ENCODE results near the gene FRMPD4. TPM values are rescaled to one million over a fixed set of nuclear protein-coding genes. Genes with fewer than 3 reads are reported as not detected.

FRMPD4 gene
- total RNA-seq, 1 donor = 1.8 TPM

- Histone ChIP-seq H2AFZ (ENCODE audit: low read length) (no peak overlapping the region), H3K27me3 (ENCODE audit: insufficient read depth, low read length) (peaks cover 3% of the 10 kb centered on the region), H3K9me3 (ENCODE audit: low read depth, low read length) (no peaks in the 10 kb centered on the region), H3K36me3 (ENCODE audit: insufficient read depth, low read length) (no peaks in the 10 kb centered on the region), H3K27ac (ENCODE audit: low read depth, low read length) (no peak overlapping the region), H3K4me1 (ENCODE audit: insufficient read depth, low read length) (no peaks in the 10 kb centered on the region), H3K4me2 (ENCODE audit: insufficient read depth, low read length) (no peak overlapping the region), H4K20me1 (ENCODE audit: insufficient read depth, low read length) (no peaks in the 10 kb centered on the region), H3K79me2 (ENCODE audit: insufficient read depth, low read length) (no peaks in the 10 kb centered on the region), H3K4me3 (ENCODE audit: insufficient read depth, low read length) (no peak overlapping the region)
- no peak for DNase-seq (ENCODE audit: insufficient read length, low spot score, missing footprints)
- TF ChIP-seq CTCF (IDR thresholded peaks at IDR 0.05; ENCODE audit: extremely low read depth, low read depth, low read length) = peak; percentile 65
Measured at GRCh38 chrX:12770440-12770839, 632.2 kb downstream of the FRMPD4 start.

DNA sequence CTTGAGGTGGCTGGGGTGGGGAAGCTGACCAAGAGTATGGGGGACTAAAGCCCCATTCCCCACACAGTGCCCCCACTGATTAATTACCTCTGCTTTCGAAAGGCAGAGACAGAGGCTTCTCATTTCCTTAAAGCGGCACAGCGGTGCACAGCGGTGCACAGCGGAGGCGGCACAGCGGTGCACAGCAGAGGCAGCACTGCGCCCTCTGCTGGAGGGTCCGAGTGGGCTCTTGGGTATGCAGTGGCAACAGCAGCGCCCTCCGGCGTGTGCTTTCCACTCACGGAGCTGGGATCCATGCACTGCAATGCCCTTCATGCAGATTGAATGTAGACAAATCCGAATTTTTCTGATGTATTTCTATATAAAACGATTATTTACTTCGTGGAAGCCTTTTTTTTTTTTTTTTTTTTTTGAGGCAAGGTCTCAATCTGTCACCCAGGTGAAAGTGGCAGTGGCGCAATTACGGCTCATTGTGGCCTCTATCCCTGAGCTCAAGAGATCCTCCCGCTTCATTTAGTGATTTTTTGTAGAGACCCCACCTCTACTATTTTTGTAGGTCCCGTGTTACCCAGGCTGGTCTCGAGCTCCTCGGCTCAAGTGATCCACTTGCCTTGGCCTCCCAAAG lies 633.3 kb downstream of the FRMPD4 start:
- Histone ChIP-seq H3K27ac (ENCODE audit: low read depth, low read length) (no peak overlapping the region), H3K4me3 (ENCODE audit: insufficient read depth, low read length) (no peak overlapping the region), H3K27me3 (ENCODE audit: insufficient read depth, low read length) (peaks cover 3% of the 10 kb centered on the region), H3K79me2 (ENCODE audit: insufficient read depth, low read length) (no peaks in the 10 kb centered on the region), H4K20me1 (ENCODE audit: insufficient read depth, low read length) (no peaks in the 10 kb centered on the region), H3K9me3 (ENCODE audit: low read depth, low read length) (no peaks in the 10 kb centered on the region), H3K4me1 (ENCODE audit: insufficient read depth, low read length) (no peaks in the 10 kb centered on the region), H3K36me3 (ENCODE audit: insufficient read depth, low read length) (no peaks in the 10 kb centered on the region), H3K4me2 (ENCODE audit: insufficient read depth, low read length) (no peak overlapping the region), H2AFZ (ENCODE audit: low read length) (no peak overlapping the region)
- DNase-seq (ENCODE audit: insufficient read length, low spot score, missing footprints) = no peak
- peak; percentile 56 for TF ChIP-seq CTCF (IDR thresholded peaks at IDR 0.05; ENCODE audit: extremely low read depth, low read depth, low read length)

Small RNAs within 50 kb of the gene (small RNA-seq; reads per million reads assigned to genes)
- gene AC119619.1 = not detected
- not detected for gene RF00019
- not detected for gene RN7SKP290

Data from osteoblast (primary cell).